NOMO-1 treated with dmso at 0.1 percent for 144 hours (cell line): ENCODE measurements around the gene SEC24D.
"Not testable (repeated sequence)": the region's sequence is repeated elsewhere in the genome, so short reads cannot be mapped to it uniquely, and the experiment has no call there.

ENCODE experiments used
- DNase-seq: peaks from one replicate; lab custom pipeline; 2025; ENCODE audit not compliant: unreplicated experiment; lab: John Stamatoyannopoulos, UW

SEC24D gene

DNA sequence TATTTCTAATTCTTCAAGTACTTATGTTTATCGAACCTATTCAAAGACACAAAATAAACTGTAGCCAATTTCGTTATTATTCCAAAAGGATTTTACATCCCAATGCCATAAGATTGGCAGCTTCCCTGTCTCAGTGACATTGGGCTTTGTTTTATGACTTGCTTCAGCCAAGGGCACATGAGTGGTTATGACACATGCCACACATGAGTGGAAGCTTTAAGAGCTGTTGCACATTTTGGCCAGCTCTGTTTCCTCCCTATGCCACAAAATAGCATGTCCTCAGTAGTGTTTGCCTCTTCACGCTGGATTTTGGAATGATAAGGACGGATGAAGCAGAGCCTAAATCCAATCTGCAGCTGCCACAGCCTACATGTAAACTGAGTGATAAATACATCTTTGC lies 21.9 kb downstream of the SEC24D start:
- DNase-seq = no peak

DNA sequence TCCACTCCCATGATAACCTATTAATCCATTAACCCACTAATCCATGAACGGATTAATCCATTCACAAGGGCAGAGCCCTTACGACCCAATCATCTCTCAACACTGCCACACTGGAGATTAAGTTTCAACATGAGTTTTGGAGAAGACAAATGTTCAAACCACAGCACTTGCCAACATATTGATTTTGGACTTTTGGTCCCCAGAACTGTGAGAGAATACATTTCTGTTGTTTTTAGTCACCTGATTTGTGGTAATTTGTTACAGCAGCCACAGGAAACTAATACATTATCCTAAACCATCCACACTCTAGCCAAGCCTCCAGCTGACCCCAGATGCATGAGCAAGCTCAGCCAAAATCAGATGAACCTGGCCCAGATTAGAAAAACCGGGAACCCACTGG lies 22.4 kb downstream of the SEC24D start:
- no peak for DNase-seq

- no peak for DNase-seq
These were observed 24.1 kb downstream of the SEC24D start for GRCh38 chr4:118811832-118812231.

DNA sequence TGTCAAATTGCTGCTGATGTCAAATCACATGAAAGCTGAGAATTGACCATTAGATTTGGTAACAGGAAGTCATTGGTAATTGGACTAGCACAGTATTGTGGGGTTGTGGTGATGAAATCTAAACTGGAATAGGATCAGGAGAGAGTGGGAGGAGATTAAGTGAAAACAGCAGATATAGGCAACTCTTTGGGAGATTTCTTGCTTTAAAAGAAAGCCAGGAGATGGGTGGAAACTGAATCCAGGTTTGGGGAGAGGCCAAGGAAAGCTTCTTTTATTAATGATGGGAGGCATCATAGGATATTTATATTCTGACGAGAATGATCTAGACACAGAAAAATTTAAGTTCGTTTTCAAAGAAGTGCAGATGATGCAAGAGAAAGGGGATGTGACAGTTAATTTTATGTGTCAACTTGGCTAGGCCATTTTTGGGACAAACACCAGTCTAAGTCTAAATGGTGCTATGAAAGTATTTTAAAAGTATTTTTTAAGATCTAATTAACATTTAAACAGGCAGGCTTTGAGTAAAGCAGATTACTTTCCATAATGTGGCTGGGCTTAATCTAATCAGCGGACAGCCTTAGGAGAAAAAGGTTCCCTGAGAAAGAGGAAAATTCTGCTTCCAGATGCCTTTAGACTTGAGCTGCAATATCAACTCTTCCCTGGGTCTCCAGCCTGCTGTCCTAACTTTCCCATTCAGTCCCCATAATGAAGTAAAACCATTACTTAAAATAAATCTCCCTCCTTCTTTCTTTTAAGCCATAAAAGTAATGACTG lies 24.7 kb downstream of the SEC24D start:
- DNase-seq = peak; percentile 56

DNA sequence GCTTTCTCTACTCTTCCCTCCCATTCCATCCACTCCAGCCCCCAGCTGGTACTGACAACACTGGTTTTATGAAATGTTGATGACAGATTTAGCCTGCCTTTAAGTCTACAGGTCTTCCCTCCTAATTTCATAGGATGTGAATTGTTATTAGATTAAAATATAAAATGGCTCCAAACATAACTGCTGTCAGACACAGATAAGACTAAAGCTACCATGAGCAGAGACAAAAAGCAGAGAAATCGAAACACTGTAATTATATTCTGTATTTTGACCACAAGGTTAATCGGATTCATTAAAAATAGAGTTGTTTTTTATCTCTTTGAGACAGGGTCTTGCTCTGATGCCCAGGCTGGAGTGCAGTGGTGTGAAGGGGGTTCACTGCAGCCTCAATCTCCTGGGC lies 28.3 kb downstream of the SEC24D start:
- no peak for DNase-seq

GRCh38 chr4:118803253-118803652 lies 32.7 kb downstream of the SEC24D start:
- no peak for DNase-seq

- no peak for DNase-seq
These were observed 33.9 kb downstream of the SEC24D start for GRCh38 chr4:118801895-118802575.

DNA sequence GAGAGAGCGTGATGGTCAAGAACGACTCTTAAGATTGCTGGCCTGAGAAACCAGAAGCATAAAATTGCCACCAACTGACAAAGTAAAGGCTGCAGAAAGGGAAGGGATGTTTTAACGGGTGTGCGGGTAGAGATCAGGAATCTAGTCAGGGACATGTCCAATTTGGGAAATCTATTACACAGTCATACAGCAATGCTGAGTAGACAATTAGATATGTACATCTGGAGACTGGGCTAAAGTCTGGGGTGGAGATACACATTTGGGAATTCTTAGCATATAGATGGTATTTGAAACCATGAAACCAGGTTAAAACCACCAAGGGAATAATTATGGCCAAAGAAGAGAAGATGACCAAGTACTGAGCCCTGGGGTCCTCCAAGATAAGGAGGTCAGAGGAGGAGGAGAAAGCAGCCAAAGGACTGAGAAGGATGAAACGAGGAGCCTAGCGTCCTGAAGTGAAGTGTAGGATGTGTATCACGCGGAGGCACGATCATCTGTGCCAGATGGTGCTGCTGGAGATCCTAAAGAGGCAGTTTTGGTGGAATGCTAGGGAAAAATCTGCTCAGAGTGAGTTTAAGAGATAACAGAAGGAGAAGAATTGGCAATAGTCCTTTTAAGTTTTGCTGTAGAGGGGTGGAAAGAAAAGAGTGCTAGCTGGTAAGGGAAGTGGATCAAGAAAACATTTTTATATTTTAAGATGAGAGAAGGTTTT lies 36.5 kb downstream of the SEC24D start:
- no peak for DNase-seq

- DNase-seq = no peak
These were observed 37.3 kb downstream of the SEC24D start for GRCh38 chr4:118798658-118799057.

- no peak for DNase-seq
These were observed 38.3 kb downstream of the SEC24D start for GRCh38 chr4:118797558-118798142.

- not testable (repeated sequence) for DNase-seq
These were observed 44.1 kb downstream of the SEC24D start for GRCh38 chr4:118791690-118792446.

DNA sequence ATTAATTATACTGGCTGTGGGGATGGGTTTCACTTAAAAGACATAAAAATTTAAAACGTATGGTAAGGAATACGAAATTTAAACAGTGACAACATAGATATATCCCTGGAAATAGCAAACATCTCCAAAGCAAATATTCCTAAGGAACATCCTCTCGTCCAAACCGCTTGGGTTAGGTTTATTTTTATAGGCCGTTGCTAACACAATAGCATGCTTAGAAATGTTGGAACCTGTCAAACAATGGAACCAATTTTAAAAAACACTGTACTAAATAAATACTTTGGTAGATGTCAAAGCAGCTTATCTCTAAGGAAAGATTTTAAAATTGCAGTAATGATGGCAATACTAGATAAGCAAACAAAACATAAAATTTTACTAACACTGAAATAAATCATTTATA lies 45.4 kb downstream of the SEC24D start:
- no peak for DNase-seq

GRCh38 chr4:118788911-118789310 lies 47.0 kb downstream of the SEC24D start:
- DNase-seq = no peak

GRCh38 chr4:118787844-118788380 lies 48.0 kb downstream of the SEC24D start:
- DNase-seq = no peak

- no peak for DNase-seq
These were observed 51.1 kb downstream of the SEC24D start for GRCh38 chr4:118784776-118785175.

- no peak for DNase-seq
These were observed 52.0 kb downstream of the SEC24D start for GRCh38 chr4:118783887-118784286.

GRCh38 chr4:118782886-118783285 lies 53.0 kb downstream of the SEC24D start:
- not testable (repeated sequence) for DNase-seq

GRCh38 chr4:118777649-118778048 lies 58.3 kb downstream of the SEC24D start:
- DNase-seq = not testable (repeated sequence)

DNA sequence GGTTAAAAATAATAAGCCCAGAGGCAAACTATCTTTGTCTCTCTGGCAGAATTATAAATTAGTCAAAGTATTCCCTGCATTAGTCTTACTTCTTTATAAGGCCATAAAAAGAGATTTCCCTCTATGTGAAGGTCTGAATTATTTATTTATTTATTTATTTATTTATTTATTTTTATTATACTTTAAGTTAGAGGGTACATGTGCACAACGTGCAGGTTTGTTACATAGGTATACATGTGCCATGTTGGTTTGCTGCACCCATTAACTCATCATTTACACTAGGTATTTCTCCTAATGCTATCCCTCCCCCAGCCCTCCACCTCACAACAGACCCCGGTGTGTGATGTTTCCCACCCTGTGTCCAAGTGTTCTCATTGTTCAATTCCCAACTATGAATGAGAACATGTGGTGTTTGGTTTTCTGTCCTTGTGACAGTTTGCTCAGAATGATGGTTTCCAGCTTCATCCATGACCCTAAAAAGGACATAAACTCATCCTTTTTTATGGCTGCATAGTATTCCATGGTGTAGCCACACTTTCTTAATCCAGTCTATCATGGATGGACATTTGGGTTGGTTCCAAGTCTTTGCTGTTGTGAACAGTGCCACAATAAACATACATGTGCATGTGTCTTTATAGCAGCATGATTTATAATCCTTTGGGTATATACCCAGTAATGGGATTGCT lies 58.8 kb downstream of the SEC24D start:
- DNase-seq = not testable (repeated sequence)
